Measurements from ENCODE around the gene CR1L.

- no peak for TF ChIP-seq CTCF (conservative IDR thresholded peaks at IDR 0.05 in 1 of 2, IDR thresholded peaks at IDR 0.05 in 1 of 2; ENCODE audit: low read depth in 1 of 2, low read length in 2 of 2)
- no peak for TF ChIP-seq EZH2 (IDR thresholded peaks at IDR 0.05; ENCODE audit: low read length, missing control alignments)
These were observed 2.1 kb downstream of the CR1L start for GRCh38 chr1:207646944-207647579.
